ENCODE measurements around the gene MAGOH. TPM values are rescaled to one million over a fixed set of nuclear protein-coding genes. Genes with fewer than 3 reads are reported as not detected.

Gene MAGOH
- total RNA-seq, 1 donor from 2014 or later, result 109 TPM

- peaks cover 8% of the 10 kb centered on the region for H3K27me3 Mint-ChIP-seq (ENCODE audit: insufficient read depth, low read depth)
- H3K36me3 ChIP-seq, result no peaks in the 10 kb centered on the region
- H2AFZ ChIP-seq (replicated peaks), result no peak overlapping the region
- H3K79me2 ChIP-seq (ENCODE audit: low read depth), result no peaks in the 10 kb centered on the region
- no peaks in the 10 kb centered on the region for H4K20me1 ChIP-seq (ENCODE audit: low read depth)
- H3K9ac ChIP-seq, result no peak overlapping the region
- H3K4me3 ChIP-seq, result no peak overlapping the region
- peaks cover 3% of the 10 kb centered on the region for H3K4me1 Mint-ChIP-seq
- TF ChIP-seq CTCF (IDR thresholded peaks at IDR 0.05), result no peak
- no peak for TF ChIP-seq EZH2 (IDR thresholded peaks at IDR 0.05)
- TF ChIP-seq EZH2phosphoT487 (IDR thresholded peaks at IDR 0.05), result no peak
- H3K27ac ChIP-seq, result no peak overlapping the region
- no peaks in the 10 kb centered on the region for H3K9me3 ChIP-seq (ENCODE audit: low read depth)
- no peaks in the 10 kb centered on the region for H3K36me3 Mint-ChIP-seq
- H3K4me3 Mint-ChIP-seq, result no peak overlapping the region
- no peak overlapping the region for H3K4me2 ChIP-seq
- no peaks in the 10 kb centered on the region for H3K9me3 Mint-ChIP-seq
- peaks cover 4% of the 10 kb centered on the region for H3K4me1 ChIP-seq
- no peak for DNase-seq (ENCODE audit: low spot score)
- no peaks in the 10 kb centered on the region for H3K27me3 ChIP-seq
- no peaks in the 10 kb centered on the region for H3F3A ChIP-seq (ENCODE audit: low read depth)
- H3K27ac Mint-ChIP-seq, result no peak overlapping the region
Observed at GRCh38 chr1:53182716-53183094, 55.6 kb downstream of the MAGOH start.

DNA sequence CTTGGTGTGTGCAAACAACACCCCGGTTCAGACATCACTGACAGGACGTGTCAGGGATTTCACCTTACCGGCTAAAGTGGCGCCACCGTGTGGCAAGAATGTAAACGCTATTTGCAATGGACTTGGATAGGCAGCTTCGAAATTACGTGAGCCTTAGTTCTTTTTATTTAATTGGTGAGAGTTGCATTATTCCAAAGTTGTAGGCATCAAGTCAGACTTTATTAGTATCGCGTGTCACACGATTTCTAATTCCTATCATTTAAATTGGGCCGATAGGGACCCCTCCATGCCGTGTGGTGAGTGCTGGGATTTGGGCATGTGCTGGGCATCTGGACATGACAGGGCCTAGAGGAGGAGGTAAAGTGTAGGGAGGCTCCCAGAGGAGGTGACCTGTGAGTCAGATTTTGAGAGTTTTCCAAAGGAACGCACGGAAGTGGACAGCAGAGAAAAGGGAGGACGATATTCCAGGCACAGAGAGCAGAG, 56.2 kb downstream of the MAGOH start:
- peaks cover 8% of the 10 kb centered on the region for H3K27me3 Mint-ChIP-seq (ENCODE audit: insufficient read depth, low read depth)
- no peak overlapping the region for H3K4me3 ChIP-seq

DNA sequence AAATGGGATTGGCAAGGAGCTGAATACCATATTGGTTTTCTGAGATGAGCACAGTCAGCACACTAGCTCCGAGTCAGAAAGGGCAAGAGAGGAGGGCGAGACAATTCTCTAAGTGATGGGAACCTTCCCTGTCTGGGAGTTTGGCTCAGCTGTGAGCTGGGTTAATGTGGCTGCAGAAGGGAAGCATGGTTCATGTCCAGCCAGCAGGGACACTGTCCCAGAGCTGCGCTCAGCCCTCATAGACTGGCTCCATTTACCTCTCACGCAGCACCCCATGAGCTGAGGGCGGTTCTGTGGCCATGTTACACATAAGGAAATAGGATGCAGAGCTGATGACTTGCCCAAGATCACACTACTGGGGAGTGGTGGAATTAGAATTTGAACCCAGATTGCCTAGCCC, 57.4 kb downstream of the MAGOH start:
- Mint-ChIP-seq H3K36me3 (no peaks in the 10 kb centered on the region), H3K9me3 (no peaks in the 10 kb centered on the region), H3K4me3 (no peak overlapping the region), H3K27me3 (ENCODE audit: insufficient read depth, low read depth) (peaks cover 6% of the 10 kb centered on the region), H3K4me1 (peaks cover 3% of the 10 kb centered on the region), H3K27ac (no peak overlapping the region)
- H3K4me1 ChIP-seq, result peaks cover 4% of the 10 kb centered on the region
- no peaks in the 10 kb centered on the region for H4K20me1 ChIP-seq (ENCODE audit: low read depth)
- DNase-seq (ENCODE audit: low spot score), result no peak
- no peak for TF ChIP-seq EZH2 (IDR thresholded peaks at IDR 0.05)
- TF ChIP-seq CTCF (IDR thresholded peaks at IDR 0.05), result no peak
- TF ChIP-seq EZH2phosphoT487 (IDR thresholded peaks at IDR 0.05), result no peak
- no peak overlapping the region for H3K4me3 ChIP-seq
- H3K79me2 ChIP-seq (ENCODE audit: low read depth), result no peaks in the 10 kb centered on the region
- no peaks in the 10 kb centered on the region for H3K9me3 ChIP-seq (ENCODE audit: low read depth)
- H2AFZ ChIP-seq (replicated peaks), result no peak overlapping the region
- H3K36me3 ChIP-seq, result no peaks in the 10 kb centered on the region
- H3K27me3 ChIP-seq, result no peaks in the 10 kb centered on the region
- no peaks in the 10 kb centered on the region for H3F3A ChIP-seq (ENCODE audit: low read depth)
- H3K27ac ChIP-seq, result no peak overlapping the region
- H3K9ac ChIP-seq, result no peak overlapping the region
- no peak overlapping the region for H3K4me2 ChIP-seq

More for the DNA sequence above, 56.2 kb downstream of the MAGOH start:
- no peaks in the 10 kb centered on the region for H3K9me3 ChIP-seq (ENCODE audit: low read depth)
- no peaks in the 10 kb centered on the region for H3K79me2 ChIP-seq (ENCODE audit: low read depth)
- H3K9me3 Mint-ChIP-seq, result no peaks in the 10 kb centered on the region
- peaks cover 3% of the 10 kb centered on the region for H3K4me1 Mint-ChIP-seq
- H3K4me3 Mint-ChIP-seq, result no peak overlapping the region
- H3K9ac ChIP-seq, result no peak overlapping the region
- H3K27me3 ChIP-seq, result no peaks in the 10 kb centered on the region
- no peak overlapping the region for H3K27ac Mint-ChIP-seq
- no peak for TF ChIP-seq EZH2 (IDR thresholded peaks at IDR 0.05)
- TF ChIP-seq EZH2phosphoT487 (IDR thresholded peaks at IDR 0.05), result no peak
- TF ChIP-seq CTCF (IDR thresholded peaks at IDR 0.05), result peak; percentile 98
- no peak overlapping the region for H3K27ac ChIP-seq
- H4K20me1 ChIP-seq (ENCODE audit: low read depth), result no peaks in the 10 kb centered on the region
- H3K4me2 ChIP-seq, result no peak overlapping the region
- no peaks in the 10 kb centered on the region for H3K36me3 ChIP-seq
- peak; percentile 90 for DNase-seq (ENCODE audit: low spot score)
- no peaks in the 10 kb centered on the region for H3F3A ChIP-seq (ENCODE audit: low read depth)
- H3K4me1 ChIP-seq, result peaks cover 4% of the 10 kb centered on the region
- H2AFZ ChIP-seq (replicated peaks), result no peak overlapping the region
- no peaks in the 10 kb centered on the region for H3K36me3 Mint-ChIP-seq
